GM12874 (cell line): ENCODE measurements around the gene PPIB.

Experiments
- CTCF ChIP-seq: IDR thresholded peaks from 2 replicates; pipeline ENCODE4 v1.5.1; 2011; ENCODE audit warnings: low read depth, mild to moderate bottlenecking, control low read depth, low read length, moderate library complexity; ENCODE audit not compliant: insufficient read depth

Gene PPIB

GRCh38 chr15:64133623-64134344 is 29.0 kb downstream of the PPIB start:
- no peak for TF ChIP-seq CTCF

- no peak for TF ChIP-seq CTCF
These were observed 30.6 kb downstream of the PPIB start for GRCh38 chr15:64132217-64132616.

GRCh38 chr15:64131547-64131946 is 31.3 kb downstream of the PPIB start:
- no peak for TF ChIP-seq CTCF

- TF ChIP-seq CTCF = no peak
These were observed 32.7 kb downstream of the PPIB start for GRCh38 chr15:64130159-64130558.

- TF ChIP-seq CTCF = no peak
These were observed 35.1 kb downstream of the PPIB start for GRCh38 chr15:64127521-64128270.

- TF ChIP-seq CTCF = no peak
These were observed 36.8 kb downstream of the PPIB start for GRCh38 chr15:64125978-64126377.

- no peak for TF ChIP-seq CTCF
These were observed 39.9 kb downstream of the PPIB start for GRCh38 chr15:64122936-64123351.
